Naive B cell (primary cell): ENCODE results near the gene PYDC1. TPM values are rescaled to one million over a fixed set of nuclear protein-coding genes. Genes with fewer than 3 reads are reported as not detected.
A peak's percentile ranks its signal among the peaks of the same experiment; 100 is the strongest.

Experiments used
- ATAC-seq, 2 donors: fragments of 150-1000 bp; cut with Tn5 transposase; 2 replicates each; pipeline ENCODE4 v1.10.0; 2021; ENCODE audit warnings: low read depth in 2 of 2, mild to moderate bottlenecking in 2 of 2, moderate library complexity in 2 of 2
- DNase-seq: peaks from one replicate; pipeline ENCODE4 v3.0.0; 2022
- H3K27ac Mint-ChIP-seq, 6 donors: one replicate each; pipeline ENCODE4 v1.8.0; 2020 to 2022; ENCODE audit warnings: mild to moderate bottlenecking in 6 of 6, mixed read lengths in 6 of 6, moderate library complexity in 5 of 6, inconsistent platforms in 2 of 6
- H3K27me3 Mint-ChIP-seq, 3 donors: one replicate each; pipeline ENCODE4 v1.8.0; 2021 to 2022; ENCODE audit warnings: mixed read lengths in 3 of 3, mild to moderate bottlenecking in 1 of 3
- H3K36me3 Mint-ChIP-seq, 2 donors: one replicate each; pipeline ENCODE4 v1.8.0; 2020 to 2022; ENCODE audit warnings: mixed read lengths in 2 of 2, inconsistent platforms in 1 of 2, mild to moderate bottlenecking in 1 of 2
- H3K4me1 Mint-ChIP-seq, 3 donors: one replicate each; pipeline ENCODE4 v1.8.0; 2020 to 2022; ENCODE audit warnings: mixed read lengths in 3 of 3, inconsistent platforms in 1 of 3, mild to moderate bottlenecking in 1 of 3, moderate library complexity in 1 of 3
- H3K4me3 Mint-ChIP-seq, 8 donors: one replicate each; pipeline ENCODE4 v1.8.0; 2020 to 2022; ENCODE audit warnings: mild to moderate bottlenecking in 8 of 8, mixed read lengths in 8 of 8, moderate library complexity in 8 of 8, inconsistent platforms in 2 of 8
- H3K9me3 Mint-ChIP-seq, 7 donors: one replicate each; pipeline ENCODE4 v1.8.0; 2020 to 2022; ENCODE audit warnings: mixed read lengths in 7 of 7, mild to moderate bottlenecking in 5 of 7, inconsistent platforms in 2 of 7, moderate library complexity in 1 of 7
- polyA plus RNA-seq, 6 donors: library from polyadenylated mRNA; unstranded; fragments of 300-500 nt; fragmentation: Illumina TruSeq; gene quantifications; one replicate each; pipeline ENCODE4 v1.2.3, GENCODE V29; 2021; ENCODE audit warnings: low read depth in 6 of 6

Gene PYDC1
- polyA plus RNA-seq, 6 donors from 2014 or later = not detected

DNA sequence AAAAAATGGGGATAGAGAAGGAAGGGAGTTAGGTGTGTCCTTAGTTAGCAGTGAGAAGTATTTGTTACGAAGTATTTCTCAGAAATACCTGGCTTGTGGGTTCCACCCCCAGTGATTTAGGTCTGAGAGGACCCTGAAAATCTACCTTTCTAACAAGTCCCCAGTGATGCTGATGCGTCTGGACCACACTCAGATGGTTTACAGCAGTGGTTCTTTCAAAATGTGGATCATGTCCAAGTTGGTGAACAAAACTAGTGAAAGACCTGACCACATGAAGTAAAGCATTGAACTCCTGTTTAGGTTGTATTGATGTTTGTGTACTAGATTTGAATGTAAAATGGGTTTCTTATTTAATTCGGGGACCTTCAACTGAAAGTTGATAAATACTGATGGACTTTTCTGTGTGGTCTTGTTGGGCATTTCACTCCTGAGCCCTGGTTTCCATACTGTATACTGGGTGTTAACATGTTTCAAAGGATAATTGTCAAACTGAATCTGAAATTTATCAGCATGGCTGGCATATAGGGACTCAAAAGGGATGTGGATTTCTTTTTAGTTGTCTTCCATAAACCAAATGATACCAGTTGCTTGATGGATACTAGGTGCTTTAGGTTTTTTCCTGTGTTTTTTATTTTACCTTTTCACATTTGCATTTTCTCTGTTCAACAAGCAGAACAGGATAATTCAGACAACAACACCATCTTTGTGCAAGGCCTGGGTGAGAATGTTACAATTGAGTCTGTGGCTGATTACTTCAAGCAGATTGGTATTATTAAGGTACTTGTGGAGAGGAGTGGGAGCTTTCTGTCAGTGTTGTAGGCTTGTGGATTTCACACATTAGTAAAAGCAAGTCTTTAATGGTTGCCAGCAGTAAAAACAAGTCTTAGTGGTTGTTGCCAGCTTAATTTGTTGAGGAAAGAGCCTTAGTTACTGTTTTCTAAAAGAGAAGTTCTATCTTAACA is 28.2 kb downstream of the PYDC1 start:
- DNase-seq (no peak), ATAC-seq (no peak)
- H3K36me3 Mint-ChIP-seq = peaks cover 58 to 69% of the 10 kb centered on the region in 2 donors
- peaks cover 41 to 49% (median 45%) of the 10 kb centered on the region in 3 donors for H3K4me1 Mint-ChIP-seq
- H3K27me3 Mint-ChIP-seq = no peaks in the 10 kb centered on the region
- H3K9me3 Mint-ChIP-seq = no peaks in the 10 kb centered on the region
- peak overlapping the region in 1 of 8 donors; percentile 28 for H3K4me3 Mint-ChIP-seq
- H3K27ac Mint-ChIP-seq = peak overlapping the region in 3 of 6 donors; percentile 42 to 86 (median 56)

DNA sequence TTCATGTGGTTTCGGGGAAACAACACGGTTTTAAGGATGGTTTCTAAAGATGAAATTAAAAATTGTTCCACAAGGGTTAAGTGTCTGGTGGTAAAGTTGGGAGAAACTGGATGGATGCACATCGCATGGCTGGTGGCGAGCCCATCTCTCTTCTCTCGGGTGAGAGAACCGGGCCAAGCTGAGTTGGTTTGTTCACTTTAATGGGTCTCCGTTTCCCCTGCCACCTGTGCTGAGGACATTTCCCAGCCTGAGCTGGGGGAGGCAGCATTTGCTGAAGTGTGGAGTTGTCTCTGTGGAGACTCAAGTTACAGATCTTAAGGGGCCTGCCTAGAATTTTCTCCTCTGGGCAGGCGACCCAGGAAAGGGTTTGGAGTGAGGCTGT is 29.1 kb downstream of the PYDC1 start:
- DNase-seq = no peak
- H3K4me3 Mint-ChIP-seq = no peak overlapping the region
- H3K27ac Mint-ChIP-seq = peak overlapping the region in 2 of 6 donors; percentile 38 to 42

DNA sequence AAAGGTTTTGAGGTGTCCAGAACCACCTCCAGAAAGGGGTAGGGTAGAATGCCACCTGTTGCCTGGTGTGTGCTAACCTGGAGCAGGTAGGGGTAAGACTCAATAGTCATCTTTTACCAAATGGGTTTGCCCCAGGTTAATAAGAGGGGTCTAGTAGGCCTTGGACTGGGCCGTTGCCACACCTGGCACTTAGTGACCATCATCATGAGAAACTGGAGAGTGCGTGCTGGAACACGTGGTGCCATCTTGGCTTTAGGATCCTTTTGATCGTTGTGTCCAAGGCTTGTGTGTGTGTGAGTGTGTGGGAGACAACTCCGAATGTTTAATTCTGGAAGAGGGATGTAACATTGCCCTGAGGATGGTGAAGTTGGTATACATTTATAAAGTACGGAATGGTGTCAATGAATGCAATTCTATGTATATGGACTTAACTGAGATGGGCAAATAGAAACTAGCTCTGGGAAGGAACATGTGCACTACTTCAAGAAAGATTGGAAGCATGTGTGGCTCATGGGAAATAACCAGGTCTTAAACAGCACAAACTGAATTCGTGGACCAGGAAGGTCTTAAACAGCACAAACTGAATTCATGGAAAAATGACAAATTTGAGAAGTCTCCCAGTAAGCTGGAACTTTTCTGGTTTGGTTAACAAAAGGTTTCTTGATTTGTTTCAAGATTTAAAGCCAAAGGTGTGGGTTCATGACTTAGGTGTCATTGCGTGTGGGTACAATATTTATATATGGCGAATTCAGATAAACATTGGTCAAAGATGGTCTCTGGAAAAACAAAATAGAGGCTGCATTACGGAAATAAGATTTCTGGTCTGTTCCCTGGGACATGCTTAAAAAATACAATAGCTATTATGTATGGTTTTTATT is 29.8 kb downstream of the PYDC1 start:
- peaks cover 53 to 70% of the 10 kb centered on the region in 2 donors for H3K36me3 Mint-ChIP-seq
- no peak for ATAC-seq
- DNase-seq = no peak
- H3K27me3 Mint-ChIP-seq = no peaks in the 10 kb centered on the region
- H3K4me3 Mint-ChIP-seq = peak overlapping the region in 1 of 8 donors; percentile 20
- H3K27ac Mint-ChIP-seq = peak overlapping the region in 4 of 6 donors; percentile 42 to 83 (median 60)
- no peaks in the 10 kb centered on the region for H3K9me3 Mint-ChIP-seq
- H3K4me1 Mint-ChIP-seq = peaks cover 51 to 57% (median 56%) of the 10 kb centered on the region in 3 donors

More for the DNA sequence above, 29.1 kb downstream of the PYDC1 start:
- ATAC-seq = no peak
- Mint-ChIP-seq H3K36me3 (peaks cover 53 to 70% of the 10 kb centered on the region in 2 donors), H3K4me1 (peaks cover 45 to 51% (median 50%) of the 10 kb centered on the region in 3 donors), H3K9me3 (no peaks in the 10 kb centered on the region), H3K27me3 (no peaks in the 10 kb centered on the region)

DNA sequence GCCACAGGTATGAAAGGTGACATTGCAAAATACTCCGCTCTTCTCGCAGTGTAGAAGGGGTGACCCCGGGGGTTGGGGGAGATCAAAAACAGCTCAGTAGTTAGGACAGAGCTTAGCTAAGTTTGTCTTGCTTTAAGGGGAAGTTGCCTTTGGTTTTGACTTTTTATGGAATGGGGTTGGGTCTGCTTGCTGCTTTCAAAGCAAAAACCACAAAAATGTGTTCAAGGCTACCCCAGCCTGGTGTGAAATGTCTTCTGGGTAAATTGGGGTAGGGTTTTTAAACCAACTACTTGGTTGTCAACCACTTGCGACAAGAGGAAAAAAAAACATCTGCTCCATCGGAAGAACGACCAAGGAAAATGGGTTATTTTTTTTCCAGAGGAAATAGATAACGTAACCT is 30.8 kb downstream of the PYDC1 start:
- H3K27me3 Mint-ChIP-seq = no peaks in the 10 kb centered on the region
- peaks cover 0 to under 1% (median 0%) of the 10 kb centered on the region in 7 donors for H3K9me3 Mint-ChIP-seq
- H3K4me1 Mint-ChIP-seq = peaks cover 55 to 57% (median 56%) of the 10 kb centered on the region in 3 donors
- peaks cover 52 to 63% of the 10 kb centered on the region in 2 donors for H3K36me3 Mint-ChIP-seq
- ATAC-seq = no peak
- peak overlapping the region in 3 of 6 donors; percentile 69 to 74 (median 71) for H3K27ac Mint-ChIP-seq
- no peak for DNase-seq
- H3K4me3 Mint-ChIP-seq = peak overlapping the region in 1 of 8 donors; percentile 12

DNA sequence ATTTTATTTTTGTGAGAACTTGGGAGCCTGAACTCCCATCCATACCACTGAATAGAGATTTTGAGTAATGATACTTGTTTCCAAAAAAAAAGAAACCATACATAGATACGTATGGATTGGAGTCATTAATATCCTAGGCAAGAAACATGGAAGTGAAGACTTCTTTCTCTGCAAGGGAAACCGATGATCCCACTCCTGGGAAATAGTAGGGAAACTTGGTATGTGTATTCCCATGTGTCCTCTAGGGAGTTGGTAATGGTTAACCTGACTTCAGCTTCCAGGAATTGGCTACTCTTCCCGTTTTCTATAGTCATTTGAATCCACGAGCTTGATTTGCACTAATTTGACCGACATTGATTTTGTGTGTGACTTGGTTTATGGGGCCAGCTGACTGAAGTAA is 31.6 kb downstream of the PYDC1 start:
- Mint-ChIP-seq H3K4me3 (peak overlapping the region in 1 of 8 donors; percentile 66), H3K9me3 (peaks cover 0 to 1% (median 0%) of the 10 kb centered on the region in 7 donors), H3K36me3 (peaks cover 50 to 54% of the 10 kb centered on the region in 2 donors), H3K27ac (peak overlapping the region in 1 of 6 donors; percentile 71), H3K4me1 (peaks cover 53 to 58% (median 54%) of the 10 kb centered on the region in 3 donors), H3K27me3 (no peaks in the 10 kb centered on the region)
- no peak for ATAC-seq
- DNase-seq = no peak

DNA sequence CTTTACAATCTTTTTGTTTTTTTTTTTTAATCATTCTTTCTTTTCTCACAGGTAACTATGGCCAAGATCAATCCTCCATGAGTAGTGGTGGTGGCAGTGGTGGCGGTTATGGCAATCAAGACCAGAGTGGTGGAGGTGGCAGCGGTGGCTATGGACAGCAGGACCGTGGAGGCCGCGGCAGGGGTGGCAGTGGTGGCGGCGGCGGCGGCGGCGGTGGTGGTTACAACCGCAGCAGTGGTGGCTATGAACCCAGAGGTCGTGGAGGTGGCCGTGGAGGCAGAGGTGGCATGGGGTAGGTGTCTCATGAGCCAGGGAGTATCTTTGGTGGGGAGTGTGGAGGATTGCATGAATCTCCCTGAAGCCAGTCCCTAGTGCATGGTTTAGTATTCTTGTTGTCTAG is 32.0 kb downstream of the PYDC1 start:
- Mint-ChIP-seq H3K27ac (peak overlapping the region in 3 of 6 donors; percentile 31 to 80 (median 70)), H3K9me3 (peaks cover 0 to 1% (median 0%) of the 10 kb centered on the region in 7 donors), H3K4me3 (peak overlapping the region in 1 of 8 donors; percentile 66), H3K27me3 (no peaks in the 10 kb centered on the region), H3K4me1 (peaks cover 52 to 54% (median 53%) of the 10 kb centered on the region in 3 donors), H3K36me3 (peaks cover 46 to 50% of the 10 kb centered on the region in 2 donors)
- DNase-seq = no peak
- no peak for ATAC-seq

DNA sequence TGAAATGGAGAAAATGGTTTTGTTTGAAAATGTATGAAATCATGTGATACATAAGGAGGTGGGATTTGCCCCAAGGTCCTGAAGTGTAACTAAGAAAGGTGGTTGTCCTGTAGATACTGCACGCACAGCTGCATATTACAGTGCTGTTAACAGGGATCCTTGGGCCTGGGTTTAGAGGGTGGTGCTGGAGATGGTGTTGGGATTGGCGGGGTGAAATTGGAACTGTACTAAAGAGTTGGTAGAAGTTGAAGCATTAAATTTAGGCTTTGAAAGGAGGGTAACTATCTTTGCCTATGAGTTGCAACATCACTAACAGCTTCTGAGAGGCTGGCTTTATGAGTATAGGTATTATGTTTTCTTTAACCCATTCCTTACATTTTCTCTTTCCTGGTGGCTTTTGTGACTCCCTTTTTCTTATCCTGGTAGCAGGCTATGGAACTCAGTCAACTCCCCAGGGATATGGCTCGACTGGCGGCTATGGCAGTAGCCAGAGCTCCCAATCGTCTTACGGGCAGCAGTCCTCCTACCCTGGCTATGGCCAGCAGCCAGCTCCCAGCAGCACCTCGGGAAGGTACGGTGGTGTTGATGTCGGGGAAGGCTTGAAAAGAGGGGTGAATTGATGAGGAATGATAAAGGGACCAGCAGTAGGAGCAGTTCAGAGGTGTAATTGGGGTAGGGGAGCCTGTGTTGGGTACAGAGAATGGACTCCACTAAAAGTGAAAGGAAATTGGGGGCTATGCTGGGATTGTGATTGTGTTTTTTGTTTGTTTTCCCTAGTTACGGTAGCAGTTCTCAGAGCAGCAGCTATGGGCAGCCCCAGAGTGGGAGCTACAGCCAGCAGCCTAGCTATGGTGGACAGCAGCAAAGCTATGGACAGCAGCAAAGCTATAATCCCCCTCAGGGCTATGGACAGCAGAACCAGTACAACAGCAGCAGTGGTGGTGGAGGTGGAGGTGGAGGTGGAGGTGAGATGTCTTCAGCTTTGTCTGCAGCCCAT is 33.2 kb downstream of the PYDC1 start:
- H3K4me3 Mint-ChIP-seq = peak overlapping the region in 2 of 8 donors; percentile 77 to 97
- H3K4me1 Mint-ChIP-seq = peaks cover 48 to 53% (median 52%) of the 10 kb centered on the region in 3 donors
- H3K27ac Mint-ChIP-seq = peak overlapping the region; percentile 34 to 99 (median 72)
- DNase-seq (no peak), ATAC-seq (no peak)
- H3K9me3 Mint-ChIP-seq = peaks cover 0 to 1% (median 0%) of the 10 kb centered on the region in 7 donors
- no peaks in the 10 kb centered on the region for H3K27me3 Mint-ChIP-seq
- peaks cover 34 to 38% of the 10 kb centered on the region in 2 donors for H3K36me3 Mint-ChIP-seq

DNA sequence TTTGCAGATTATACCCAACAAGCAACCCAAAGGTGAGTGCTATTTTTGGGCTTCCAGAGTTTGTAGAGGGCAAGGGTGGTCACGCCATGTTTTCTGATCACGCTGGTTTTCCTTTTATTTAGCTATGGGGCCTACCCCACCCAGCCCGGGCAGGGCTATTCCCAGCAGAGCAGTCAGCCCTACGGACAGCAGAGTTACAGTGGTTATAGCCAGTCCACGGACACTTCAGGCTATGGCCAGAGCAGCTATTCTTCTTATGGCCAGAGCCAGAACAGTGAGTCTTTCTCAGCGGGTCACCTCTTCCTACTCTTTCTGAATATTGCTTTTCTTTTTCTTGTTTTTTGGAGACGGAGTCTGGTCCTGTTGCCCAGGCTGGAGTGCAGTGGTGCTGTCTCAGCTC is 34.5 kb downstream of the PYDC1 start:
- DNase-seq (no peak), ATAC-seq (no peak)
- H3K4me3 Mint-ChIP-seq = peak overlapping the region; percentile 70 to 99 (median 98)
- peaks cover 0 to 1% (median 0%) of the 10 kb centered on the region in 7 donors for H3K9me3 Mint-ChIP-seq
- peaks cover 59 to 60% (median 59%) of the 10 kb centered on the region in 3 donors for H3K4me1 Mint-ChIP-seq
- H3K27ac Mint-ChIP-seq = peak overlapping the region in 2 of 6 donors; percentile 73 to 99
- H3K27me3 Mint-ChIP-seq = no peaks in the 10 kb centered on the region
- H3K36me3 Mint-ChIP-seq = peaks cover 29 to 37% of the 10 kb centered on the region in 2 donors

DNA sequence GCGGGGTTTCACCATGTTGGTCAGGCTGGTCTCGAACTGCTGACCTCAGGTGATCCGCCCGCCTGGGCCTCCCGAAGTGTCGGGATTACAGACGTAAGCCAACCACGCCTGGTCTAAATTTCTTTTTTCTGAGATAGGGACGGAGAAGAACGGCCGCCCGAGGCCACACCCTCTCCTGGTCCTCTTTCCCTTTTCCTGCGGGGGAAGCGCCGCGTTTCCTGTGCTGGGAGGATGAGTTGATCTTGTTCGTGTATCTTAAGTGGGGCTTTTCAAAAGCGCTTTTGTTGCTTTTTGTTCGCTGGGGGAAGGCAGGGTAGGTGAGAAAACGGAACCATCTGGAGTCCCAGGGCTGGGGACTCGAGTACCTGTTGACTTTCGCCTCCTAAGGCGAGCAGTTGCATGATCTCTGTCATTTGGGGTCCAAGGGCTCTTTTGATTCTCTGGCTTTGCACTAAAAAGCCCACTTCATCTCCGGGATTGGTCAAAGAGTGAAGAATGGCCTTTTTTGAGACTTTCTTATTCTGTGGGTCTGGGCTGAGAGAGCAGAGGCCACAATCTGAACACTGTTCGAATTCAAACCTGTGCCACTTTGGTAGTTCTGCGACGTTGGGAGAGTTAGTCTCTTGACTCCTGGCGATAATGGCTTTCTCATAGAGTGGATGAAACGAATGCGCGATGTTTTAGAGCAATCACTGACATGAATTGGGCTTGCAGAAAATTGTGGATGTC is 35.7 kb downstream of the PYDC1 start:
- ATAC-seq (peak in 1 of 2 donors; percentile 7), DNase-seq (peak; percentile 41)
- Mint-ChIP-seq H3K4me1 (peaks cover 58 to 65% (median 59%) of the 10 kb centered on the region in 3 donors), H3K36me3 (peaks cover 18 to 27% of the 10 kb centered on the region in 2 donors), H3K27ac (peak overlapping the region; percentile 92 to 100 (median 98)), H3K4me3 (peak overlapping the region; percentile 97 to 99 (median 98)), H3K27me3 (no peaks in the 10 kb centered on the region), H3K9me3 (peaks cover 0 to 1% (median 0%) of the 10 kb centered on the region in 7 donors)

DNA sequence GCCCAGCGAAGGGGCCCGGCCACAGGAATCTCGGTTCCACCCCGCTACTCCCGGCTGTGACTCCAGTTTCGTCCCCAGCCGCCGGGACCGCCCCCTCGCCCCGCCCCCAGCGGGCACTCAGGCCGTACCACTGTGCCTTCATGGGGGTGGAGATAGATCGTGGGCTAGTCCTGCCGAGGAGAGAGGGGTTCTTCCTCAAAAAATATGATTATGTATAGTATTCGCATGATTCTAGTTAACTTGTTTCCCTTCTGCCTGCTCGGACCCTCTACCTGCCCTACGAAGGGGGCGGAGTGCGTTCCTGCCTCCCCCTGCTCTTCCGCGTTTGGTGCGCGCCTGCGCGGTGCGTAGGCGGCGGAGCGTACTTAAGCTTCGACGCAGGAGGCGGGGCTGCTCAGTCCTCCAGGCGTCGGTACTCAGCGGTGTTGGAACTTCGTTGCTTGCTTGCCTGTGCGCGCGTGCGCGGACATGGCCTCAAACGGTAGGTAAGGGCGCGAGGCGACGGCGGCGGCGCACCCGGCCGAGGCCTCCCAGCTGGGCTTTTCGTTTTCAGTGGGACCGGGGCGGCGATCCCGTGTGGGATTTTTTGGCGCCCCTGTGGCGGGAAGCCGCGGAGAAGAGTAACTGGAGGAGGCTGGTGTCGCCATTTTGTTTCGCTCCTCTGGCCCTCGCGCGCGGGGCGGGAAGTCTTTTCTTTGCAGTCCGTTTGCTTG is 37.0 kb downstream of the PYDC1 start, which contains the start of gene FUS:
FUS (plus strand) TSS at position 393 of the 713 bp plus-strand sequence; CDS start at position 469, 76 bp downstream.
- DNase-seq = peak; percentile 92
- Mint-ChIP-seq H3K4me3 (peak within 1 kb of the TSS; percentile 97 to 99 (median 98)), H3K9me3 (peaks cover 0 to 1% (median 0%) of the 10 kb centered on the region in 7 donors), H3K4me1 (peaks cover 48 to 59% (median 58%) of the 10 kb centered on the region in 3 donors), H3K27me3 (no peaks in the 10 kb centered on the region), H3K27ac (peak within 1 kb of the TSS; percentile 98 to 100 (median 99)), H3K36me3 (peaks cover 9 to 13% of the 10 kb centered on the region in 2 donors)
- peak; percentile 56 to 62 for ATAC-seq
